TTC549 (cell line): ENCODE results near the gene TRPM2.

Experiments used
- FAIRE-seq: peaks from 2 replicates; lab custom pipeline; 2012; peaks lifted over from hg19 to GRCh38; lab: Jason Lieb, UNC

The TRPM2 gene

DNA sequence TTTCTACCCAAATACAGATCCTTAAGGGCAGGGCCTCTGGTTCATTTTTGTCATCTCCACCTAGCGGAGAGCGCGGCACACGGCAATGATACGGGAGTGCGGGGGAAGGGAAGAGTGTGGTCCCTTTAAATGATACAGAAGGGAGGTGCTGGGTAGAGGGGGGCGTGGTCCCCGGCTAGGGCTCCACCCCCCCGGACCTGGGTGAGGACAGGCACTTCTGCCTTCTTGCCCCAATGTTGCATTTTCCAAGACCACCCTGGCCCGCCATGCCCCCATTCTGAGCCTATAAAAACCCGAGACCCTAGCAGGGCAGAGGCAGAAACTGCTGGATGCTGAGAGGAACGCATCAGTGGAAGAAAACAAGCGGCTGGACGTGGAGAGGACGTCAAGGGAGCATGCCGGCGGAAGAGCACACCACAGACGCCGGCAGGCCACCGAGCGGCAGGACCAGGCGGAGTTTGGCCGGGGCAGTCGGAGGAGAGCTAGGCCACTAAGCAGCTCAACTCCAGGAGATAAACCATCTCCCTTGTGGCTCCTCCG is 131.9 kb downstream of the TRPM2 start:
- peak; percentile 81 for FAIRE-seq

DNA sequence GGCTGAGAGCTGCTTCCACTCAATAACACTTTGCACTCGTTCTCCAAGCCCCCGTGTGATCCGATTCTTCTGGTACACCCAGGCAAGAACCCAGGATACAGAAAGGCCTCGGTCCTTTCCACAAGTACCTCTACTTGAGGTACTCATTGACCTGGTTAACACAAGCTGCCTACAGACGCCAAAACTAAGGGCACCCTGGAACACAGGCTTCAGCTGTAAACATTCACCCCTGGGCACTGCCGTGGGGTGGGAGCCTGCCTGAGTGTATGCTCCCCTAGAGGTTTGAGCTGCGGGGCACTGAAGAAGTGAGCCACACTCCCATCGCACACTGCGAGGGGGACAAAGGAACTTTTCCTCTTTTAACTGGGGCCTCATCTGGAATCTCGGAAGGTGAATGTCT is 132.4 kb downstream of the TRPM2 start:
- FAIRE-seq = no peak

DNA sequence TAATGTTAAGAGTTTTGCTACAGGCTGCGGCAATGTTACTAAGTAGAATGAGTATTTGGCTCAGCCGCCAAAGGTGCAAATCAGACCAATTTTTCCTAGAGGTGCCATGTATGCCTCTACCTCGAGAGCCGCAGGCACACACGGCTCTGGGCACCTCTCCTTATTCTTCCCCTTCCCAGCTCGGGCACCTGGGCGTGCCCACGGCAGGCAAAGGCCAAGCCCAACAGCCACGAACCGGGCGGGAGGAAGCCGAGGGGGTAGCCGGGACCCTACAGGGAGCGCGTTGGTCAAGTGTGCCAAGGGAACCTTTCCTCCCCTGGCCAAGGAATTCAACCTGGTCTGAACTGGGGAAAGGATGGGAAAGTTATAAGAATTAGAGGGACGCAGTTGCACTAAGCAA is 132.9 kb downstream of the TRPM2 start:
- FAIRE-seq = no peak

DNA sequence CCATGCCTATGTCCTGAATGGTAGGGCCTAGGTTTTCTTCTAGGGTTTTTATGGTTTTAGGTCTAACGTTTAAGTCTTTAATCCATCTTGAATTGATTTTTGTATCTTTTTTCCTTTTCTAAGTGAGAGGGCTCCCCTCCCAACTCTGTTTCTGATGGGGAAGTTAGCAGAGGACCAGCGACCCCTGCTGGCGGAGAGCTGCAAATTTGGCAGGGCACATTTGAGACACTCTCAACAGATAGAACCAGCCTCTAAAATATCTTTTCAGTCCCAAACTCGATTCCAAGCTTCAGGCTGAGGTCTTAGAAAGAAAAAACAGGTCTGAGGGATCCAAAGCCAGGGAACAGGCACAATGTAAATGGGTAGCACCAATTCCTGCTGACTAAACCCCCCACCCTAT is 134.4 kb downstream of the TRPM2 start:
- no peak for FAIRE-seq

DNA sequence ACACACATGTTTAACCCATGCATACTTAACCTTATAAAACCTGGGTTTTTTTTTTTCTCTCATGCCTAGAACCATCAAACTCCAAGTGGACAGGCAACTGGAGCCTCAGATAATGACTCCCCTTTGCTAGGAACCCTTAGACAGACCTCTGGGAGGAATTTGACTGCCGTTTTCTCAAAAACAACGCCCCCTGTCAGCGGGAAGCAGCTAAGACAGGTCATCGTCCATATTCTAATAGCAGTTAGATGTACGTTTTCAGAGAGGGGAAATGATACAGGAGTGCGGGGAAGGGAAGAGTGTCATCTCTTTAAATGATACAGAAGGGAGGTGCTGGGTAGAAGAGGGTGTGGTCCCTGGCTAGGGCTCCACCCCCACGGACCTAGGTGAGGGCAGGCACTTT is 136.5 kb downstream of the TRPM2 start:
- no peak for FAIRE-seq

DNA sequence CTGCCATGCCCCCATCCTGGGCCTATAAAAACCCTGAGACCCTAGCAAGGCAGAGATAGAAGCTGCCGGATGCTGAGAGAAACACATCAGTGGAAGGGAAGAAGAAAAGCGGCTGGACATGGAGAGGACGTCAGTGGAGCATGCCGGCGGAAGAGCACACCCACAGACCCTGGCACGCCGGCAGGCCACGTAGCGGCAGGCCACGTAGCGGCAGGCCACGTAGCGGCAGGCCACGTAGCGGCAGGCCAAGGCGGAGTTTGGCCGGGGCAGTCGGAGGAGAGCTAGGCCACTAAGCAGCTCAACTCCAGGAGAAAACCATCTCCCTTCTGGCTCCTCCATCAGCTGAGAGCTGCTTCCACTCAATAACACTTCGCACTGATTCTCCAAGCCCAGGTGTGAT is 137.0 kb downstream of the TRPM2 start:
- FAIRE-seq = no peak

DNA sequence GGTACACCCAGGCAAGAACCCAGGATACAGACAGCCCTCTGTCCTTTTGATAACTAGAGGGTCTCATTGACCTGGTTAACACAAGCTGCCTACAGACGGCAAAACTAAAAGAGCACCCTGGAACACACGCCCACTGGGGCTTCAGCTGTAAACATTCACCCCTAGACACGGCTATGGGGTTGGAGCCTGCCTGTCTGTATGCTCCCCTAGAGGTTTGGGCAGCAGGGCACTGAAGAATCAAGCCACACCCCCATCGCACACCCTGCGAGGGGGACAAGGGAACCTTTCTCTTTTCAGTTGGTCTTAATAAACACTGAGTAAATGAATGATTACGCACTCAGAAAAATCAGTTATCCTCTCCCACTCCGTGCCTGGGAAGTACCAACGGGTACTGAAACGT is 137.4 kb downstream of the TRPM2 start:
- no peak for FAIRE-seq
